Measurements from ENCODE around the gene PLXNA4. TPM values are rescaled to one million over a fixed set of nuclear protein-coding genes. Genes with fewer than 3 reads are reported as not detected.

The PLXNA4 gene
- total and polyA plus RNA-seq, 2 experiments from 2014 or later = 0.08 to 0.80 TPM

- Histone ChIP-seq H3K4me1 (ENCODE audit: insufficient read depth) (peaks cover 15% of the 10 kb centered on the region), H3K79me2 (replicated peaks; ENCODE audit: insufficient read depth) (no peaks in the 10 kb centered on the region), H3K9me2 (ENCODE audit: insufficient read depth) (peaks cover 21% of the 10 kb centered on the region), H4K20me1 (replicated peaks; ENCODE audit: insufficient read depth) (no peaks in the 10 kb centered on the region), H3K4me2 (no peak overlapping the region), H3K36me3 (ENCODE audit: insufficient read depth) (no peaks in the 10 kb centered on the region), H3F3A (replicated peaks; ENCODE audit: low read depth) (no peaks in the 10 kb centered on the region), H3K4me3 (no peak overlapping the region), H2AFZ (no peak overlapping the region), H3K27ac (ENCODE audit: low read depth) (no peak overlapping the region), H3K27me3 (ENCODE audit: insufficient read depth) (no peaks in the 10 kb centered on the region)
- no peak for DNase-seq (ENCODE audit: low spot score)
- Mint-ChIP-seq H3K4me1 (peaks cover 28% of the 10 kb centered on the region), H3K27ac (no peak overlapping the region), H3K9me3 (peaks cover 28% of the 10 kb centered on the region), H3K27me3 (ENCODE audit: insufficient read depth, low read depth, poor library complexity) (peaks cover 10% of the 10 kb centered on the region), H3K4me3 (no peak overlapping the region), H3K36me3 (ENCODE audit: low read depth) (peaks cover 12% of the 10 kb centered on the region)
- TF ChIP-seq CREB1 (CRISPR knock-in tag; IDR thresholded peaks at IDR 0.05; ENCODE audit: low read depth) = no peak
- no peak for TF ChIP-seq ETS1 (IDR thresholded peaks at IDR 0.05)
- TF ChIP-seq, protein P1, sequence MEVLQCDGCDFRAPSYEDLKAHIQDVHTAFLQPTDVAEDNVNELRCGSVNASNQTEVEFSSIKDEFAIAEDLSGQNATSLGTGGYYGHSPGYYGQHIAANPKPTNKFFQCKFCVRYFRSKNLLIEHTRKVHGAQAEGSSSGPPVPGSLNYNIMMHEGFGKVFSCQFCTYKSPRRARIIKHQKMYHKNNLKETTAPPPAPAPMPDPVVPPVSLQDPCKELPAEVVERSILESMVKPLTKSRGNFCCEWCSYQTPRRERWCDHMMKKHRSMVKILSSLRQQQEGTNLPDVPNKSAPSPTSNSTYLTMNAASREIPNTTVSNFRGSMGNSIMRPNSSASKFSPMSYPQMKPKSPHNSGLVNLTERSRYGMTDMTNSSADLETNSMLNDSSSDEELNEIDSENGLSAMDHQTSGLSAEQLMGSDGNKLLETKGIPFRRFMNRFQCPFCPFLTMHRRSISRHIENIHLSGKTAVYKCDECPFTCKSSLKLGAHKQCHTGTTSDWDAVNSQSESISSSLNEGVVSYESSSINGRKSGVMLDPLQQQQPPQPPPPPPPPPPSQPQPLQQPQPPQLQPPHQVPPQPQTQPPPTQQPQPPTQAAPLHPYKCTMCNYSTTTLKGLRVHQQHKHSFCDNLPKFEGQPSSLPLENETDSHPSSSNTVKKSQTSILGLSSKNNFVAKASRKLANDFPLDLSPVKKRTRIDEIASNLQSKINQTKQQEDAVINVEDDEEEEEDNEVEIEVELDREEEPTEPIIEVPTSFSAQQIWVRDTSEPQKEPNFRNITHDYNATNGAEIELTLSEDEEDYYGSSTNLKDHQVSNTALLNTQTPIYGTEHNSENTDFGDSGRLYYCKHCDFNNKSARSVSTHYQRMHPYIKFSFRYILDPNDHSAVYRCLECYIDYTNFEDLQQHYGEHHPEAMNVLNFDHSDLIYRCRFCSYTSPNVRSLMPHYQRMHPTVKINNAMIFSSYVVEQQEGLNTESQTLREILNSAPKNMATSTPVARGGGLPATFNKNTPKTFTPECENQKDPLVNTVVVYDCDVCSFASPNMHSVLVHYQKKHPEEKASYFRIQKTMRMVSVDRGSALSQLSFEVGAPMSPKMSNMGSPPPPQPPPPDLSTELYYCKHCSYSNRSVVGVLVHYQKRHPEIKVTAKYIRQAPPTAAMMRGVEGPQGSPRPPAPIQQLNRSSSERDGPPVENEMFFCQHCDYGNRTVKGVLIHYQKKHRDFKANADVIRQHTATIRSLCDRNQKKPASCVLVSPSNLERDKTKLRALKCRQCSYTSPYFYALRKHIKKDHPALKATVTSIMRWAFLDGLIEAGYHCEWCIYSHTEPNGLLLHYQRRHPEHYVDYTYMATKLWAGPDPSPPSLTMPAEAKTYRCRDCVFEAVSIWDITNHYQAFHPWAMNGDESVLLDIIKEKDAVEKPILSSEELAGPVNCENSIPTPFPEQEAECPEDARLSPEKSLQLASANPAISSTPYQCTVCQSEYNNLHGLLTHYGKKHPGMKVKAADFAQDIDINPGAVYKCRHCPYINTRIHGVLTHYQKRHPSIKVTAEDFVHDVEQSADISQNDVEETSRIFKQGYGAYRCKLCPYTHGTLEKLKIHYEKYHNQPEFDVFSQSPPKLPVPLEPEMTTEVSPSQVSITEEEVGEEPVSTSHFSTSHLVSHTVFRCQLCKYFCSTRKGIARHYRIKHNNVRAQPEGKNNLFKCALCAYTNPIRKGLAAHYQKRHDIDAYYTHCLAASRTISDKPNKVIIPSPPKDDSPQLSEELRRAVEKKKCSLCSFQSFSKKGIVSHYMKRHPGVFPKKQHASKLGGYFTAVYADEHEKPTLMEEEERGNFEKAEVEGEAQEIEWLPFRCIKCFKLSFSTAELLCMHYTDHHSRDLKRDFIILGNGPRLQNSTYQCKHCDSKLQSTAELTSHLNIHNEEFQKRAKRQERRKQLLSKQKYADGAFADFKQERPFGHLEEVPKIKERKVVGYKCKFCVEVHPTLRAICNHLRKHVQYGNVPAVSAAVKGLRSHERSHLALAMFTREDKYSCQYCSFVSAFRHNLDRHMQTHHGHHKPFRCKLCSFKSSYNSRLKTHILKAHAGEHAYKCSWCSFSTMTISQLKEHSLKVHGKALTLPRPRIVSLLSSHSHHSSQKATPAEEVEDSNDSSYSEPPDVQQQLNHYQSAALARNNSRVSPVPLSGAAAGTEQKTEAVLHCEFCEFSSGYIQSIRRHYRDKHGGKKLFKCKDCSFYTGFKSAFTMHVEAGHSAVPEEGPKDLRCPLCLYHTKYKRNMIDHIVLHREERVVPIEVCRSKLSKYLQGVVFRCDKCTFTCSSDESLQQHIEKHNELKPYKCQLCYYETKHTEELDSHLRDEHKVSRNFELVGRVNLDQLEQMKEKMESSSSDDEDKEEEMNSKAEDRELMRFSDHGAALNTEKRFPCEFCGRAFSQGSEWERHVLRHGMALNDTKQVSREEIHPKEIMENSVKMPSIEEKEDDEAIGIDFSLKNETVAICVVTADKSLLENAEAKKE (CRISPR knock-in tag; IDR thresholded peaks at IDR 0.05) = no peak
- TF ChIP-seq EZH2 (IDR thresholded peaks at IDR 0.05; ENCODE audit: low read depth, unreplicated experiment) = no peak
- TF ChIP-seq REST (IDR thresholded peaks at IDR 0.05; ENCODE audit: unreplicated experiment) = no peak
- TF ChIP-seq ZNF114 (CRISPR knock-in tag; IDR thresholded peaks at IDR 0.05) = no peak
- TF ChIP-seq JUNB (IDR thresholded peaks at IDR 0.05; ENCODE audit: unreplicated experiment) = no peak
- TF ChIP-seq EZH2phosphoT487 (IDR thresholded peaks at IDR 0.05; ENCODE audit: unreplicated experiment) = no peak
- no peak for TF ChIP-seq STAT1 (IDR thresholded peaks at IDR 0.05; ENCODE audit: unreplicated experiment)
- no peak for TF ChIP-seq NANOG (IDR thresholded peaks at IDR 0.05; ENCODE audit: borderline replicate concordance)
- TF ChIP-seq, protein P2, sequence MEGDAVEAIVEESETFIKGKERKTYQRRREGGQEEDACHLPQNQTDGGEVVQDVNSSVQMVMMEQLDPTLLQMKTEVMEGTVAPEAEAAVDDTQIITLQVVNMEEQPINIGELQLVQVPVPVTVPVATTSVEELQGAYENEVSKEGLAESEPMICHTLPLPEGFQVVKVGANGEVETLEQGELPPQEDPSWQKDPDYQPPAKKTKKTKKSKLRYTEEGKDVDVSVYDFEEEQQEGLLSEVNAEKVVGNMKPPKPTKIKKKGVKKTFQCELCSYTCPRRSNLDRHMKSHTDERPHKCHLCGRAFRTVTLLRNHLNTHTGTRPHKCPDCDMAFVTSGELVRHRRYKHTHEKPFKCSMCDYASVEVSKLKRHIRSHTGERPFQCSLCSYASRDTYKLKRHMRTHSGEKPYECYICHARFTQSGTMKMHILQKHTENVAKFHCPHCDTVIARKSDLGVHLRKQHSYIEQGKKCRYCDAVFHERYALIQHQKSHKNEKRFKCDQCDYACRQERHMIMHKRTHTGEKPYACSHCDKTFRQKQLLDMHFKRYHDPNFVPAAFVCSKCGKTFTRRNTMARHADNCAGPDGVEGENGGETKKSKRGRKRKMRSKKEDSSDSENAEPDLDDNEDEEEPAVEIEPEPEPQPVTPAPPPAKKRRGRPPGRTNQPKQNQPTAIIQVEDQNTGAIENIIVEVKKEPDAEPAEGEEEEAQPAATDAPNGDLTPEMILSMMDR (conservative IDR thresholded peaks at IDR 0.05; ENCODE audit: low read depth in 2 of 2) = no peak
- no peak for TF ChIP-seq POLR2AphosphoS5 (IDR thresholded peaks at IDR 0.05; ENCODE audit: low read depth)
- no peak for TF ChIP-seq ZNF331 (CRISPR knock-in tag; IDR thresholded peaks at IDR 0.05; ENCODE audit: low read depth)
- ATAC-seq = no peak
These were observed 27.7 kb downstream of the PLXNA4 start for GRCh38 chr7:132548489-132549078.

Data from GM23338 (cell line).